Hematopoietic multipotent progenitor cell treated with erythropoietin and hydrocortisone succinate and interleukin-3 and kit ligand, for 8 days (in vitro differentiated cells): ENCODE results near the gene CES2.
"Not testable (repeated sequence)": the region's sequence is repeated elsewhere in the genome, so short reads cannot be mapped to it uniquely, and the experiment has no call there.

ENCODE experiments used
- DNase-seq: peaks from one replicate; pipeline ENCODE4 v3.0.0-alpha.2; 2015

Gene CES2

GRCh38 chr16:66986559-66986958, 51.2 kb downstream of the CES2 start:
- DNase-seq = no peak

- DNase-seq = no peak
These were observed 53.0 kb downstream of the CES2 start, which contains the start of gene CES4A for GRCh38 chr16:66988197-66988788. Gene CES4A (plus strand): TSS chr16:66988589. CDS start chr16:66988773, 184 bp downstream.

- no peak for DNase-seq
These were observed 56.3 kb downstream of the CES2 start for GRCh38 chr16:66991545-66992077.

- DNase-seq = not testable (repeated sequence)
These were observed 58.2 kb downstream of the CES2 start for GRCh38 chr16:66993558-66993957.
